Measurements from ENCODE around the gene EPHX1.
"Not testable (repeated sequence)": the region's sequence is repeated elsewhere in the genome, so short reads cannot be mapped to it uniquely, and the experiment has no call there.

Gene EPHX1

GRCh38 chr1:225809842-225810578 is at the start of gene EPHX1:
Gene EPHX1, plus strand, starts transcription at chr1:225810124. Its CDS starts 18,606 bp downstream, at chr1:225828730.
- DNase-seq, result peak; percentile 83
- Mint-ChIP-seq H3K4me1 (peaks cover 14% of the 10 kb centered on the region), H3K27ac (peak within 1 kb of the TSS; percentile 33), H3K36me3 (no peaks in the 10 kb centered on the region), H3K27me3 (peaks cover 42% of the 10 kb centered on the region), H3K9me3 (no peaks in the 10 kb centered on the region), H3K4me3 (peak within 1 kb of the TSS; percentile 80)
- CTCF ChIA-PET, result interaction anchor here (0.6 to 1.6 kb wide), 3 partner anchors 135 to 612 kb away, joined by 3 read pairs; no protein-coding TSS in a partner anchor

GRCh38 chr1:225760531-225760930 is 49.4 kb upstream of the EPHX1 start:
- H3K27me3 Mint-ChIP-seq, result peaks cover 37% of the 10 kb centered on the region
- CTCF ChIA-PET, result interaction anchor here (0.7 kb wide), 1 partner anchor 12 kb away, joined by 4 read pairs; no protein-coding TSS in a partner anchor
- H3K36me3 Mint-ChIP-seq, result no peaks in the 10 kb centered on the region
- H3K4me1 Mint-ChIP-seq, result peaks cover 2% of the 10 kb centered on the region
- no peak for DNase-seq
- no peak overlapping the region for H3K4me3 Mint-ChIP-seq
- no peaks in the 10 kb centered on the region for H3K9me3 Mint-ChIP-seq
- no peak overlapping the region for H3K27ac Mint-ChIP-seq

GRCh38 chr1:225761395-225761794 is 48.5 kb upstream of the EPHX1 start:
- CTCF ChIA-PET, H3K4me1 Mint-ChIP-seq, DNase-seq, H3K27ac Mint-ChIP-seq, H3K4me3 Mint-ChIP-seq, H3K36me3 Mint-ChIP-seq, H3K9me3 Mint-ChIP-seq: not testable (repeated sequence)
- peaks cover 29% of the 10 kb centered on the region for H3K27me3 Mint-ChIP-seq

DNA sequence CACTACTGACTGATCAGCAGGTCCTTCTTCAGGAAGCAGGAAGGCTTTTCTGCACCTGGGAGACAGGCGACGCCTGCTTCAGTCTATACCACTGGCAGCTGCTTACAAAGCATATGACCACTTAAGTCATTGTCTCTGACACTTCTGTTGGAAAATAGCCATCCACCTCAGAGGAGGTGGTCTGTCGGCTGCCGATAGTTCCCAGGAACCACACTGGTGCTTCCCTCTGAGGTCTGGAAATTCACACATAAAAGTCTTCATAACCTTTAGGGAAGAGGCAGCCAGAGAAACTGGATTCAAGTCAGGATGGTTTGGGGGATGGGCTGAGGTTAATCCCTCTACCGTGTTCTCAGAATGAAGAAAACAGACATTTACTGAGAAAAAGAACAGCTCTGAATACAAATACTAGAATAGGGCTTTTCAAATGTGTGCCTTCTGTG is 47.9 kb upstream of the EPHX1 start:
- Mint-ChIP-seq H3K36me3 (no peaks in the 10 kb centered on the region), H3K27me3 (peaks cover 29% of the 10 kb centered on the region), H3K9me3 (no peaks in the 10 kb centered on the region), H3K4me3 (no peak overlapping the region), H3K27ac (no peak overlapping the region), H3K4me1 (no peaks in the 10 kb centered on the region)
- CTCF ChIA-PET, result no interaction called here
- no peak for DNase-seq

GRCh38 chr1:225762444-225762843 is 47.5 kb upstream of the EPHX1 start:
- Mint-ChIP-seq H3K4me1 (no peaks in the 10 kb centered on the region), H3K27me3 (peaks cover 30% of the 10 kb centered on the region), H3K9me3 (no peaks in the 10 kb centered on the region), H3K27ac (no peak overlapping the region), H3K36me3 (no peaks in the 10 kb centered on the region), H3K4me3 (no peak overlapping the region)
- CTCF ChIA-PET, result no interaction called here
- DNase-seq, result no peak

DNA sequence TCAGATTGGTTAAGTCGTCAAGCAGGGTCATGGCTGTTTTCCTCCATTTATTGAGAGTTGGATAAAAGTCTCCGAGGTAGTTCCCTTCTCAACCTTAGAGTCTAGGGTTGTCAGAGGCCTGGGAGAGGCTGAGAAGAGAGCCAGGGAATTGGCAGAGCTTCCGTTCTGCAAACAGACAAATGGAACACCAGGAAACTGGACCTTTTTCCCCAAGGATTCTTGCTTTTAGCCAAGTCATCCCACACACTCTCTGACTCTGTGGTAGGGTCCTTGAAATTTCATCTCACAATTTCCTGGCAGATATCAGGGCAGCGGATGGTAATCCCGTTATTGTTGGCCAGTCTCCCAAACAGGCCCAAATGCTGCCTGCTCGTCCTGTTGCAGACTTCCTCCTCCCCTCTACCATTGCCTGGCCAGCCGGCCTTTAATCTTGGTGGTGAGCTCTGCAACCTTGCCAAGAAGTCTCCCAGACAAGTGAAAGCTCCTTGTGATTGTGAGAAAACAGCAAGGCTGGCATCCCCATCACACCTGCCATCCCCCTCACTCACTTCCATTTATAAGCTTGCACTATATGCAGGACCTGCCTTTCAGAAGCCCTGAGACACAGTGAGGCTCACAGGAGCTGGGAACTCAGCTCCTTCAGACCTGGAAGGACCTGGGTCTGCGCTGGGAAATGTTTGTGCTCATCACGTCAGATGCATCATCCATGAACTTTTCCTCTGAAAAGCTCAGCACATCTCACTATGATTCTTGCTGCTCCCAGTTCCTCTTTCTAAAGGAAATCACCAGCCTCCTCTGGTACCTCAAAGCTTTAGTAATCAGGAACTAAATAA is 46.0 kb upstream of the EPHX1 start:
- no peak overlapping the region for H3K4me3 Mint-ChIP-seq
- no peaks in the 10 kb centered on the region for H3K36me3 Mint-ChIP-seq
- H3K9me3 Mint-ChIP-seq, result no peaks in the 10 kb centered on the region
- H3K4me1 Mint-ChIP-seq, result no peaks in the 10 kb centered on the region
- H3K27ac Mint-ChIP-seq, result no peak overlapping the region
- no peak for DNase-seq
- peaks cover 29% of the 10 kb centered on the region for H3K27me3 Mint-ChIP-seq
- CTCF ChIA-PET, result interaction anchor here (0.7 to 1.3 kb wide), 2 partner anchors 12 to 207 kb away, joined by 3 read pairs; no protein-coding TSS in a partner anchor

DNA sequence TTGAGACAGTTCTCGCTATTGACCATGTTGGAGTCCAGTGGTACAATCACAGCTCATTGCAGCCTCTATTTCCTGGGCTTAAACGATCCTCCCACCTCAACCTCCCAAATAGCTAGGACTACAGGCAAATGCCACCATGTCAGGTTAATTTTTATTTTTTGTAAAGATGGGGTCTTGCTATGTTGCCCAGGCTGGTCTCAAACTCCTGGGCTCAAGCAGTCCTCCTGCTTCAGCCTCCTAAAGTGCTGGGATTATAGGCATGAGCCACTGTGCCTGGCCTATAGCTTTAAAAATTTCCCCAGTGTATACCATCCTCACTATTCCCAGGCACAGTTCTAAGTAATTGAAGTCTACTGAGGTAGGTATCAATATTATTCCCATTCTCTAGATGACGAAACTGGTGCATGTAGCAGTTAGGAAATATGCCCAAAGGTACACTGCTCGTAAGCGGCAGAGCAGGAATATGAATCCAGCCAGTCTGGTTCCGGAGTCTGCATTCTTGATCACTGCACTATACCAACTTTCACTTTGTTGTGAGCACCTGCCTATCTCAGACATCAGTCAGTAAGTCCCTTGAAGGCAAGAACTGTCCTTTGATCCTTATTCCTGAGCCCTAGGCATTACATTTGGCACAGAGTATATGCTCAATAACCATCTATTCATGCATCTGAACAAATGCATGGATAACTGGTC is 43.8 kb upstream of the EPHX1 start:
- no peaks in the 10 kb centered on the region for H3K9me3 Mint-ChIP-seq
- DNase-seq, result no peak
- no peak overlapping the region for H3K27ac Mint-ChIP-seq
- CTCF ChIA-PET, result interaction anchor here (1.0 kb wide), 1 partner anchor 291 kb away, joined by 4 read pairs; no protein-coding TSS in a partner anchor
- H3K4me1 Mint-ChIP-seq, result no peaks in the 10 kb centered on the region
- no peak overlapping the region for H3K4me3 Mint-ChIP-seq
- peaks cover 29% of the 10 kb centered on the region for H3K27me3 Mint-ChIP-seq
- H3K36me3 Mint-ChIP-seq, result no peaks in the 10 kb centered on the region

DNA sequence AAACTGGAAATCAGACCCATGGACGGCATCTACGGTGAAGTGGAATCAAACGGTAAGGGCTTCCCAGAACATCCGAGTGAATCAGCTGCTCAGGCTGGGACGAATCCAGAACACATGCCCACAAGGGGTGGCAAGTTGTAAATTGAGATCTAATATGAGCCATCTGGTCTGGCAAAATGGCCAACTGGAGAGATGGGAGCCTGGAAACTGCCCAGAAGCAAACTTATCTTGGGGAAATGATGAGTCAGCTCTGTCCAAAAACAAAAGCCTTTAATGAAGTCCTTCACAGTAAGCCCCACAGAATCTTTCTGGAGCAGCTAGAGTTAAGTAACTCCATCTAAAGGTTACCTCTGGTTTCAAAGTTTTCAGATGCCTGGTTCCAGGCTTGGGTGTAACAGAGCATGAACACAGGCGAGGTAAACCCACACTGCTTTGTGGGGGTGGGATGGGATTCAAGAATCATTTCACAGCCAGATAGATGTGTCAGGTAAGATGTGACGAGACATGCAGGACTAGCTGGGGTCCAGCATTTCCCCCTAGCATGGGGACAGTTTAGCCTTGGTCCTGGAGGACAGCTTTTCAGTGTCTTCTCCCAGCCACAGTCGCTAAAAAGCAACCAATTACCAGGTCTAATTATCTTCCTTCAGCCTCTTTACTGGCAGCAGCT is 42.8 kb upstream of the EPHX1 start:
- Mint-ChIP-seq H3K36me3 (no peaks in the 10 kb centered on the region), H3K9me3 (no peaks in the 10 kb centered on the region), H3K27me3 (peaks cover 25% of the 10 kb centered on the region), H3K27ac (no peak overlapping the region), H3K4me3 (no peak overlapping the region), H3K4me1 (no peaks in the 10 kb centered on the region)
- CTCF ChIA-PET, result interaction anchor here (1.4 to 1.5 kb wide), 2 partner anchors 10 to 144 kb away, joined by 3 to 7 read pairs; partner anchors contain the start of gene SRP9
- no peak for DNase-seq

- no peak overlapping the region for H3K27ac Mint-ChIP-seq
- peaks cover 25% of the 10 kb centered on the region for H3K27me3 Mint-ChIP-seq
- no peak for DNase-seq
- H3K9me3 Mint-ChIP-seq, result no peaks in the 10 kb centered on the region
- H3K4me1 Mint-ChIP-seq, result no peaks in the 10 kb centered on the region
- no peak overlapping the region for H3K4me3 Mint-ChIP-seq
- CTCF ChIA-PET, result interaction anchor here (1.4 to 1.5 kb wide), 2 partner anchors 10 to 143 kb away, joined by 3 to 7 read pairs; partner anchors contain the start of gene SRP9
- H3K36me3 Mint-ChIP-seq, result no peaks in the 10 kb centered on the region
Measured at GRCh38 chr1:225767634-225768540, 42.0 kb upstream of the EPHX1 start.

DNA sequence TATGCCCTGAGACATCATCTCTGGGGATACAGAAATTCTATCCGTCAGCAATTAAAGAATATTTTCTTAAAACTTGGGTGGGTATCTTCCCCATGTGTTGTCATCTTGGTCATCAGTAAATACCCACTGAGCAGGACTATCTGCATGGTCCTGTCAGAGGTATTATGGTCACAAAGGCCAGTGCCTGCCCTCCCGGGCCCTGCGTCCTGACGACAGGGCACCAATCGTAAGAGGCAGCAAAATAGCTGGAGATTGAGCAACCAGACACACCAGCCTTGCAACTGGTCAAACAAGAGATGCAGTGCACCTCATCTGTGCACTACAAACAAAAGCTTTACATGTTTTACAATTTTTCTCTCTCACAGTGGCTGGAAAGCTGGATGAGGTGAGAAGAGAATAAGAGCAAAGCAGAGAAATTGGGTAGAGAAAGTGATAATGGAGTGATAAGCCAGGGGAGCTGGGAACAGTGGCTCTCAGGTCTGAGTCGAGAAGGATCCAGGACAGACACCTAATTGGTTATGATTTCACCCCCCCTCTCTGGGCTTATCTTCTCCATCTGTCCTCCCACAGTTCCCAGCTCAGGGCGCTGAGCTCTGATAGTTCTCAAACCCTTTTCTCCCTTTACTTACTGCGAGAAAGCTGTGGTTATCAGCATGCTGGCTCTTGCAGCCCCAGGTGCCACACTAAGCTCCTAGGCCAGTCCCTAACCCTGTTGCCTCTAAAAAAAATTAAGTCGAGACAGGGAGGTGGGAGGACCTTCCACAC is 41.1 kb upstream of the EPHX1 start:
- no peak overlapping the region for H3K4me3 Mint-ChIP-seq
- H3K9me3 Mint-ChIP-seq, result no peaks in the 10 kb centered on the region
- no peaks in the 10 kb centered on the region for H3K36me3 Mint-ChIP-seq
- CTCF ChIA-PET, result interaction anchor here (1.2 kb wide), 1 partner anchor 9 kb away, joined by 4 read pairs; the partner anchor contains the start of gene SRP9
- no peaks in the 10 kb centered on the region for H3K4me1 Mint-ChIP-seq
- no peak overlapping the region for H3K27ac Mint-ChIP-seq
- DNase-seq, result no peak
- H3K27me3 Mint-ChIP-seq, result peaks cover 22% of the 10 kb centered on the region

- Mint-ChIP-seq H3K27me3 (peaks cover 17% of the 10 kb centered on the region), H3K9me3 (no peaks in the 10 kb centered on the region), H3K36me3 (no peaks in the 10 kb centered on the region), H3K4me1 (no peaks in the 10 kb centered on the region), H3K4me3 (no peak overlapping the region), H3K27ac (no peak overlapping the region)
- CTCF ChIA-PET, result interaction anchor here (1.2 kb wide), 1 partner anchor 8 kb away, joined by 4 read pairs; the partner anchor contains the start of gene SRP9
- DNase-seq, result no peak
Measured at GRCh38 chr1:225769687-225770086, 40.2 kb upstream of the EPHX1 start.

DNA sequence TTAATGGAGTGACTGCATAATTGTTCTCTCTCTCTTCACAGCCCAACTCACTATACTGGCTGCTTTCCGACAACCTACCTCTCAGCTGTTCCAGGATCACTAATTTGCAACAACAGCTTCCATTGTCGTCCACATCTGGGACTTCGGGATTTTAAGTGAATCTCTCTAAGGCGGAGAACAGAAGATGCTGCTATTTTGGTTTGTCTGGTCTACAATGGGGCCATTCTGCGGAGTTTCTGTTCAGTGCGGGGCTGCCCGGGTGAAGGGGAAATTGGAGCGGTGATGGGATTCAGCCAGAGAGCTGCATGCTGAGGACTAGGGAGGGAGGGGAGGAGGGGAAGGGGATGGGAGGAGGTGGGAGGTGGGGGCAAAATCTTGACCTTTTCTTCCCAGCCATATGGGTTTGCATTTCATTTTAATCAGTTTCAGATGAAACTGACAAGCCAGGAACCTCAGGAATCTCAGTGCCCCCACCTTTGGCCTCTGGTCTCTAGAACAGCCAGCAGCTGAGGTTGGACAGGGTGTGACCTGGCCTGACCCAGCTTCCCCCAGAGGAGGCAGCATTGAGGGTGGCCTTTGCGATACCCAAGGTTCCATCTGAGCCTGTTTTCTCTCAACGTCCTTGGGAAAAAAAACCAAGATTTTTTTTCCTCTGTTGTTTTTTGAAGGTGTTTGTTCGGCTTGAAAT is 39.2 kb upstream of the EPHX1 start:
- Mint-ChIP-seq H3K4me1 (no peaks in the 10 kb centered on the region), H3K4me3 (no peak overlapping the region), H3K36me3 (no peaks in the 10 kb centered on the region), H3K9me3 (no peaks in the 10 kb centered on the region), H3K27ac (no peak overlapping the region), H3K27me3 (peaks cover 17% of the 10 kb centered on the region)
- no peak for DNase-seq
- CTCF ChIA-PET, result interaction anchor here (4.7 kb wide), 1 partner anchor 294 kb away, joined by 33 read pairs; no protein-coding TSS in a partner anchor

Measured in activated naive CD4-positive, alpha-beta T cell treated with anti-CD3 and anti-CD28 coated beads, Interleukin-2, amount 10 ng/mL, durations not matched to agents 7 days and 5 days (primary cell).